Panc1 (cell line): ENCODE measurements around the gene SAMD15. TPM values are rescaled to one million over a fixed set of nuclear protein-coding genes. Genes with fewer than 3 reads are reported as not detected.

Source experiments
- ATAC-seq: fragments of 200-7000 bp; cut with Tn5 transposase; 2 replicates; pipeline ENCODE4 v1.9.1; 2020; ENCODE audit warnings: mild to moderate bottlenecking, moderate library complexity
- BruUV-seq: library from RNA; stranded (reverse); fragments of 400-500 nt; replicated peaks from 2 replicates; lab custom pipeline; 2021; lab: Mats Ljungman, UMichigan
- CTCF ChIA-PET: fragments of 300-600 bp; sonication (Branson Sonifier 250); formaldehyde crosslinking; loops from one replicate; lab custom pipeline; 2022; ENCODE audit warnings: antibody characterized with exemption; lab: Charles Lee
- POLR2A ChIA-PET: fragments of 300-600 bp; sonication (Branson Sonifier 250); formaldehyde crosslinking; loops from one replicate; lab custom pipeline; 2022; ENCODE audit warnings: antibody characterized with exemption; lab: Charles Lee
- DNase-seq: peaks from one replicate; pipeline ENCODE4 v3.0.0-alpha.2; 2010; ENCODE audit warnings: low read depth, low spot score
- H3K27ac ChIP-seq: 2 replicates; pipeline ENCODE4 v1.5.1; 2011; ENCODE audit warnings: mild to moderate bottlenecking, low read length, inconsistent platforms
- H3K27me3 ChIP-seq: fragments of 200-500 bp; sonication (Bioruptor generic); 2 replicates; pipeline ENCODE4 v1.6.0; 2014; ENCODE audit warnings: low read length, inconsistent platforms; ENCODE audit not compliant: control insufficient read depth, insufficient read depth
- H3K36me3 ChIP-seq: fragments of 200-500 bp; sonication (Bioruptor generic); 2 replicates; pipeline ENCODE4 v1.5.1; 2014; ENCODE audit warnings: inconsistent platforms, mild to moderate bottlenecking, low read length, moderate library complexity; ENCODE audit not compliant: control insufficient read depth, insufficient read depth
- H3K4me1 ChIP-seq: 2 replicates; pipeline ENCODE4 v1.5.1; 2011; ENCODE audit warnings: inconsistent platforms, mild to moderate bottlenecking, low read length, moderate library complexity; ENCODE audit not compliant: control insufficient read depth, insufficient read depth
- H3K4me3 ChIP-seq, 2 experiments: 2 replicates each; pipeline ENCODE4 v1.5.1; 2011 to 2012; ENCODE audit warnings: low read depth in 2 of 2, low read length in 2 of 2, mild to moderate bottlenecking in 2 of 2, inconsistent platforms in 1 of 2, moderate library complexity in 1 of 2
- H3K9me3 ChIP-seq: fragments of 200-500 bp; sonication (Bioruptor generic); 2 replicates; pipeline ENCODE4 v1.5.1; 2014; ENCODE audit warnings: low read depth, mild to moderate bottlenecking, inconsistent platforms, low read length, moderate library complexity; ENCODE audit not compliant: control insufficient read depth, insufficient read depth
- POLR2AphosphoS5 ChIP-seq: IDR thresholded peaks from 2 replicates; pipeline ENCODE4 v1.6.1; 2012; ENCODE audit warnings: mild to moderate bottlenecking, low read depth, low read length, moderate library complexity
- SIN3A ChIP-seq: IDR thresholded peaks from 2 replicates; pipeline ENCODE4 v1.6.1; 2012; ENCODE audit warnings: low read depth, mild to moderate bottlenecking, low read length, moderate library complexity, borderline replicate concordance; ENCODE audit not compliant: insufficient read depth
- TCF7L2 ChIP-seq: IDR thresholded peaks from 2 replicates; pipeline ENCODE4 v1.6.1; 2011; ENCODE audit warnings: mild to moderate bottlenecking, low read depth, low read length, inconsistent platforms
- in situ Hi-C: cut with HindIII; loops from 2 replicates; pipeline ENCODE4 v1.10.0; 2016; ENCODE audit warnings: low sequenced_read_pairs, low pct_unique_long_range_greater_than_20kb
- intact Hi-C: fragments of 100-400 bp; cut with micrococcal nuclease; formaldehyde crosslinking; loops from one replicate; pipeline ENCODE4 v1.10.0; 2022; ENCODE audit not compliant: unreplicated experiment
- total RNA-seq: library from RNA; stranded (reverse); gene quantifications from one replicate; pipeline ENCODE4 v1.2.1, GENCODE V29; 2021; ENCODE audit not compliant: unreplicated experiment
- TF ChIP-seq, protein P1 (sequence below), 2 experiments: IDR thresholded peaks; 2 replicates each; pipeline ENCODE4 v1.6.1; 2011 to 2012; ENCODE audit warnings: low read depth in 2 of 2, control low read depth in 1 of 2, low read length in 1 of 2, mild to moderate bottlenecking in 1 of 2, moderate library complexity in 1 of 2; ENCODE audit not compliant: insufficient read depth in 1 of 2
- TF ChIP-seq, protein P2 (sequence below): fragments of 450-650 bp; IDR thresholded peaks from 2 replicates; pipeline ENCODE4 v1.5.1; 2017; ENCODE audit warnings: mild to moderate bottlenecking

The SAMD15 gene
- total RNA-seq, 1 experiment from 2014 or later, result 1.4 TPM

DNA sequence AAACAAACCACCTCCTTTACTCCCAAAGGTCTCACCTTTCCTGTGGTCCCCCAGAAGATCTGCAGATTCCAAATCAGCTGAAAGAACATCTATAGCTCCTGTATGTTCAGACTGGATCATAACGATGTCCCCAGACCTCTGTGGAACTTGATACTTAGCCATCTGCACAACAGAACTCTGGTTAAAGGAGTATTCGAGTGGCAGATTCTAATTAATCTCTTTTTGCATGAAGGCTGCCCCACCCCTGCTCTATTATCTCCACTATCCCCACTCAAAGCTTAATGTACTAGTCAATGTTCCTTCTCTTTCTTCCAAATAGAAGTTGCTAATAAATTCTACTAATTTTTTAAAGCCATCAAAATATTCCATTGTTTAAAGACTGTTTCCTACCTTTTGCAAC lies 33.5 kb upstream of the SAMD15 start:
- BruUV-seq, result no TSS peak
- no peaks in the 10 kb centered on the region for H3K4me1 ChIP-seq
- H3K36me3 ChIP-seq, result no peaks in the 10 kb centered on the region
- in situ Hi-C loops (no loop called here), intact Hi-C loops (no loop called here)
- H3K9me3 ChIP-seq, result no peaks in the 10 kb centered on the region
- DNase-seq (no peak), ATAC-seq (no peak)
- TF ChIP-seq SIN3A (no peak), TCF7L2 (no peak), POLR2AphosphoS5 (no peak)
- TF ChIP-seq, protein P1, sequence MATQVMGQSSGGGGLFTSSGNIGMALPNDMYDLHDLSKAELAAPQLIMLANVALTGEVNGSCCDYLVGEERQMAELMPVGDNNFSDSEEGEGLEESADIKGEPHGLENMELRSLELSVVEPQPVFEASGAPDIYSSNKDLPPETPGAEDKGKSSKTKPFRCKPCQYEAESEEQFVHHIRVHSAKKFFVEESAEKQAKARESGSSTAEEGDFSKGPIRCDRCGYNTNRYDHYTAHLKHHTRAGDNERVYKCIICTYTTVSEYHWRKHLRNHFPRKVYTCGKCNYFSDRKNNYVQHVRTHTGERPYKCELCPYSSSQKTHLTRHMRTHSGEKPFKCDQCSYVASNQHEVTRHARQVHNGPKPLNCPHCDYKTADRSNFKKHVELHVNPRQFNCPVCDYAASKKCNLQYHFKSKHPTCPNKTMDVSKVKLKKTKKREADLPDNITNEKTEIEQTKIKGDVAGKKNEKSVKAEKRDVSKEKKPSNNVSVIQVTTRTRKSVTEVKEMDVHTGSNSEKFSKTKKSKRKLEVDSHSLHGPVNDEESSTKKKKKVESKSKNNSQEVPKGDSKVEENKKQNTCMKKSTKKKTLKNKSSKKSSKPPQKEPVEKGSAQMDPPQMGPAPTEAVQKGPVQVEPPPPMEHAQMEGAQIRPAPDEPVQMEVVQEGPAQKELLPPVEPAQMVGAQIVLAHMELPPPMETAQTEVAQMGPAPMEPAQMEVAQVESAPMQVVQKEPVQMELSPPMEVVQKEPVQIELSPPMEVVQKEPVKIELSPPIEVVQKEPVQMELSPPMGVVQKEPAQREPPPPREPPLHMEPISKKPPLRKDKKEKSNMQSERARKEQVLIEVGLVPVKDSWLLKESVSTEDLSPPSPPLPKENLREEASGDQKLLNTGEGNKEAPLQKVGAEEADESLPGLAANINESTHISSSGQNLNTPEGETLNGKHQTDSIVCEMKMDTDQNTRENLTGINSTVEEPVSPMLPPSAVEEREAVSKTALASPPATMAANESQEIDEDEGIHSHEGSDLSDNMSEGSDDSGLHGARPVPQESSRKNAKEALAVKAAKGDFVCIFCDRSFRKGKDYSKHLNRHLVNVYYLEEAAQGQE (IDR thresholded peaks at IDR 0.05; ENCODE audit: insufficient read depth in 1 of 2, low read depth in 2 of 2, low read length in 1 of 2), result no peak
- TF ChIP-seq, protein P2, sequence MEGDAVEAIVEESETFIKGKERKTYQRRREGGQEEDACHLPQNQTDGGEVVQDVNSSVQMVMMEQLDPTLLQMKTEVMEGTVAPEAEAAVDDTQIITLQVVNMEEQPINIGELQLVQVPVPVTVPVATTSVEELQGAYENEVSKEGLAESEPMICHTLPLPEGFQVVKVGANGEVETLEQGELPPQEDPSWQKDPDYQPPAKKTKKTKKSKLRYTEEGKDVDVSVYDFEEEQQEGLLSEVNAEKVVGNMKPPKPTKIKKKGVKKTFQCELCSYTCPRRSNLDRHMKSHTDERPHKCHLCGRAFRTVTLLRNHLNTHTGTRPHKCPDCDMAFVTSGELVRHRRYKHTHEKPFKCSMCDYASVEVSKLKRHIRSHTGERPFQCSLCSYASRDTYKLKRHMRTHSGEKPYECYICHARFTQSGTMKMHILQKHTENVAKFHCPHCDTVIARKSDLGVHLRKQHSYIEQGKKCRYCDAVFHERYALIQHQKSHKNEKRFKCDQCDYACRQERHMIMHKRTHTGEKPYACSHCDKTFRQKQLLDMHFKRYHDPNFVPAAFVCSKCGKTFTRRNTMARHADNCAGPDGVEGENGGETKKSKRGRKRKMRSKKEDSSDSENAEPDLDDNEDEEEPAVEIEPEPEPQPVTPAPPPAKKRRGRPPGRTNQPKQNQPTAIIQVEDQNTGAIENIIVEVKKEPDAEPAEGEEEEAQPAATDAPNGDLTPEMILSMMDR, result no peak
- no peak overlapping the region for H3K27ac ChIP-seq
- POLR2A ChIA-PET, result no interaction called here
- H3K4me3 ChIP-seq, result no peak overlapping the region
- CTCF ChIA-PET, result no interaction called here
- H3K27me3 ChIP-seq, result no peaks in the 10 kb centered on the region

- ATAC-seq (no peak), DNase-seq (no peak)
- Histone ChIP-seq H3K9me3 (no peaks in the 10 kb centered on the region), H3K27ac (no peak overlapping the region), H3K36me3 (no peaks in the 10 kb centered on the region), H3K4me1 (no peaks in the 10 kb centered on the region), H3K4me3 (no peak overlapping the region), H3K27me3 (no peaks in the 10 kb centered on the region)
- ChIA-PET POLR2A (no interaction called here), CTCF (no interaction called here)
- in situ Hi-C loops, result no loop called here
- BruUV-seq, result no TSS peak
- intact Hi-C loops, result no loop called here
- TF ChIP-seq TCF7L2 (no peak), POLR2AphosphoS5 (no peak), SIN3A (no peak)
- TF ChIP-seq, protein P2, result no peak
- TF ChIP-seq, protein P1 (IDR thresholded peaks at IDR 0.05; ENCODE audit: insufficient read depth in 1 of 2, low read depth in 2 of 2, low read length in 1 of 2), result no peak
These were observed 32.7 kb upstream of the SAMD15 start for GRCh38 chr14:77344377-77344996.
